CD14-positive monocyte (primary cell): ENCODE data around the gene HNRNPH2. TPM values are rescaled to one million over a fixed set of nuclear protein-coding genes. Genes with fewer than 3 reads are reported as not detected.

Experiments used
- DNase-seq, 3 donors: peaks; one replicate each; pipeline ENCODE4 v3.0.0-alpha.2; 2011 to 2022
- H2AFZ ChIP-seq: 2 replicates; pipeline ENCODE4 v1.6.0; 2012; ENCODE audit warnings: mild to moderate bottlenecking, low read depth, low read length, inconsistent platforms; ENCODE audit not compliant: insufficient read depth, poor library complexity, severe bottlenecking
- H3K27ac ChIP-seq, 2 donors: 1 replicate in 1 of 2; 2 replicates in 1 of 2; pipeline ENCODE4 v1.5.1; 2012 to 2013; ENCODE audit warnings: low read length in 2 of 2, control low read depth in 1 of 2, inconsistent platforms in 1 of 2, low read depth in 1 of 2, mild to moderate bottlenecking in 1 of 2
- H3K27me3 ChIP-seq, 2 donors: one replicate each; pipeline versions ENCODE4 v1.6.0 to v1.6.1; 2011 to 2013; ENCODE audit warnings: low read length in 2 of 2; ENCODE audit not compliant: control insufficient read depth in 2 of 2, insufficient read depth in 2 of 2
- H3K36me3 ChIP-seq, 2 donors: replicated peaks in 1 of 2; 1 replicate in 1 of 2; 2 replicates in 1 of 2; pipeline versions ENCODE4 v1.5.1 to v1.6.1; 2012 to 2013; ENCODE audit warnings: low read length in 2 of 2, control low read depth in 1 of 2, inconsistent platforms in 1 of 2, mild to moderate bottlenecking in 1 of 2; ENCODE audit not compliant: insufficient read depth in 2 of 2, control insufficient read depth in 1 of 2
- H3K4me1 ChIP-seq, 2 donors: 1 replicate in 1 of 2; 2 replicates in 1 of 2; pipeline versions ENCODE4 v1.5.1 to v1.6.1; 2012 to 2013; ENCODE audit warnings: low read length in 2 of 2, control low read depth in 1 of 2, inconsistent platforms in 1 of 2, mild to moderate bottlenecking in 1 of 2, moderate library complexity in 1 of 2; ENCODE audit not compliant: insufficient read depth in 2 of 2, control insufficient read depth in 1 of 2
- H3K4me2 ChIP-seq: replicated peaks from 2 replicates; pipeline ENCODE3; 2012; ENCODE audit warnings: low read length, moderate library complexity, mild to moderate bottlenecking; ENCODE audit not compliant: poor library complexity, severe bottlenecking; ENCODE audit errors: extremely low read depth
- H3K4me3 ChIP-seq, 3 experiments: fragments of 200-600 bp in 1 of 3; sonication (generic) in 1 of 3; replicated peaks in 1 of 3; 1 replicate in 2 of 3; 2 replicates in 1 of 3; pipeline ENCODE4 v1.5.1; 2011 to 2013; ENCODE audit warnings: low read length in 3 of 3, mild to moderate bottlenecking in 3 of 3, control low read depth in 2 of 3, low read depth in 2 of 3, inconsistent platforms in 1 of 3, moderate library complexity in 1 of 3
- H3K79me2 ChIP-seq: 2 replicates; pipeline ENCODE4 v1.6.0; 2012; ENCODE audit warnings: mild to moderate bottlenecking, control low read depth, inconsistent platforms, low read length, moderate library complexity; ENCODE audit not compliant: insufficient read depth
- H3K9ac ChIP-seq: 2 replicates; pipeline ENCODE4 v1.6.0; 2017; ENCODE audit warnings: low read length, mild to moderate bottlenecking; ENCODE audit not compliant: insufficient read depth, poor library complexity, severe bottlenecking
- H3K9me3 ChIP-seq, 2 donors: replicated peaks in 1 of 2; 1 replicate in 1 of 2; 2 replicates in 1 of 2; pipeline versions ENCODE4 v1.5.1 to v1.6.1; 2012 to 2013; ENCODE audit warnings: low read length in 2 of 2, control low read depth in 1 of 2; ENCODE audit not compliant: control insufficient read depth in 1 of 2, insufficient read depth in 1 of 2
- H4K20me1 ChIP-seq: 2 replicates; pipeline ENCODE4 v1.6.0; 2012; ENCODE audit warnings: mild to moderate bottlenecking, low read length, control low read depth, moderate library complexity; ENCODE audit not compliant: insufficient read depth
- H3K27ac Mint-ChIP-seq, 7 donors: one replicate each; pipeline ENCODE4 v1.8.0; 2020; ENCODE audit warnings: mild to moderate bottlenecking in 7 of 7, mixed read lengths in 7 of 7, moderate library complexity in 6 of 7, inconsistent platforms in 2 of 7
- H3K27me3 Mint-ChIP-seq, 3 donors: one replicate each; pipeline ENCODE4 v1.8.0; 2021 to 2022; ENCODE audit warnings: low read depth in 3 of 3, mild to moderate bottlenecking in 3 of 3, mixed read lengths in 3 of 3, moderate library complexity in 3 of 3, inconsistent platforms in 1 of 3
- H3K36me3 Mint-ChIP-seq, 2 donors: one replicate each; pipeline ENCODE4 v1.8.0; 2020; ENCODE audit warnings: mixed read lengths in 2 of 2, inconsistent platforms in 1 of 2, mild to moderate bottlenecking in 1 of 2
- H3K4me1 Mint-ChIP-seq: one replicate; pipeline ENCODE4 v1.8.0; 2020; ENCODE audit warnings: mild to moderate bottlenecking, mixed read lengths
- H3K4me3 Mint-ChIP-seq, 2 donors: one replicate each; pipeline ENCODE4 v1.8.0; 2020; ENCODE audit warnings: mild to moderate bottlenecking in 2 of 2, mixed read lengths in 2 of 2, moderate library complexity in 1 of 2
- H3K9me3 Mint-ChIP-seq, 7 donors: one replicate each; pipeline ENCODE4 v1.8.0; 2020 to 2022; ENCODE audit warnings: mixed read lengths in 7 of 7, mild to moderate bottlenecking in 6 of 7, moderate library complexity in 6 of 7, inconsistent platforms in 2 of 7
- CTCF ChIP-seq: fragments of 200-600 bp; IDR thresholded peaks from one replicate; pipeline ENCODE4 v1.8.0; 2022; ENCODE audit warnings: antibody characterized with exemption, mild to moderate bottlenecking
- WGBS: methylation state at CpG from one replicate; pipeline ENCODE4 v1.1.5; 2013; ENCODE audit warnings: missing lambda C conversion rate; ENCODE audit not compliant: insufficient coverage; 5-methylcytosine and 5-hydroxymethylcytosine counted together
- intact Hi-C, 2 donors: fragments of 100-400 bp; cut with micrococcal nuclease; formaldehyde crosslinking; loops; one replicate each; pipeline versions ENCODE4 v1.15.0 to v1.15.1; 2023
- polyA plus RNA-seq, 3 donors: library from polyadenylated mRNA; depleted of rRNA in 1 of 3; unstranded in 2 of 3; stranded (reverse) in 1 of 3; fragments of 300-500 nt in 2 of 3; fragments of >200 nt in 1 of 3; fragmentation: Illumina TruSeq in 2 of 3; gene quantifications; 1 replicate in 2 of 3; 2 replicates in 1 of 3; pipeline ENCODE4 v1.2.3, GENCODE V29; 2012 to 2021

The HNRNPH2 gene
- polyA plus RNA-seq, 3 donors = 27.7 to 163 (median 118) TPM

- TF ChIP-seq CTCF = no peak
- H3K9ac ChIP-seq = no peak overlapping the region
- no peak overlapping the region for H3K4me2 ChIP-seq
- H3K4me1 Mint-ChIP-seq = peaks cover 19% of the 10 kb centered on the region
- H3K27ac Mint-ChIP-seq = peak overlapping the region in 2 of 7 donors; percentile 28 to 37
- no peak overlapping the region for H3K4me3 ChIP-seq
- H3K79me2 ChIP-seq = no peaks in the 10 kb centered on the region
- H3K27me3 Mint-ChIP-seq = peaks cover 0 to 14% (median 0%) of the 10 kb centered on the region in 3 donors
- no peak overlapping the region for H3K27ac ChIP-seq
- peaks cover 0 to 2% (median 0%) of the 10 kb centered on the region in 7 donors for H3K9me3 Mint-ChIP-seq
- no peaks in the 10 kb centered on the region for H3K9me3 ChIP-seq
- no peak for DNase-seq
- no peak overlapping the region for H3K4me3 Mint-ChIP-seq
- H3K36me3 ChIP-seq = no peaks in the 10 kb centered on the region
- peaks cover 9 to 11% of the 10 kb centered on the region in 2 donors for H3K4me1 ChIP-seq
- no CpG with 5 or more reads among the region's 2 CpGs for WGBS
- no peak overlapping the region for H2AFZ ChIP-seq
- peaks cover 12 to 19% of the 10 kb centered on the region in 2 donors for H3K36me3 Mint-ChIP-seq
- intact Hi-C loops = loop anchor here in 1 of 2 donors (5.0 kb wide), 1 partner anchor 178 kb away; no protein-coding TSS in a partner anchor
- no peaks in the 10 kb centered on the region for H3K27me3 ChIP-seq
- H4K20me1 ChIP-seq = no peaks in the 10 kb centered on the region
Observed at GRCh38 chrX:101419489-101419888, 11.5 kb downstream of the HNRNPH2 start.

- H3K27me3 ChIP-seq = no peaks in the 10 kb centered on the region
- H3K79me2 ChIP-seq = no peaks in the 10 kb centered on the region
- no peak overlapping the region for H3K4me3 ChIP-seq
- H3K27ac ChIP-seq = no peak overlapping the region
- H3K36me3 ChIP-seq = peaks cover 0 to 14% of the 10 kb centered on the region in 2 donors
- H3K9me3 ChIP-seq = no peaks in the 10 kb centered on the region
- DNase-seq = no peak
- Mint-ChIP-seq H3K4me3 (no peak overlapping the region), H3K4me1 (peaks cover 22% of the 10 kb centered on the region), H3K36me3 (peaks cover 24 to 33% of the 10 kb centered on the region in 2 donors), H3K27me3 (peaks cover 0 to 5% (median 0%) of the 10 kb centered on the region in 3 donors), H3K27ac (no peak overlapping the region), H3K9me3 (peaks cover 0 to 7% (median 0%) of the 10 kb centered on the region in 7 donors)
- no peak overlapping the region for H2AFZ ChIP-seq
- H3K4me1 ChIP-seq = no peaks in the 10 kb centered on the region
- intact Hi-C loops = no loop called here
- H4K20me1 ChIP-seq = no peaks in the 10 kb centered on the region
- H3K9ac ChIP-seq = no peak overlapping the region
- TF ChIP-seq CTCF = no peak
- H3K4me2 ChIP-seq = no peak overlapping the region
- no CpG with 5 or more reads among the region's 2 CpGs for WGBS
Observed at GRCh38 chrX:101427954-101428353, 19.9 kb downstream of the HNRNPH2 start.
